ENCODE measurements around the gene ALG2. TPM values are rescaled to one million over a fixed set of nuclear protein-coding genes. Genes with fewer than 3 reads are reported as not detected.

Gene ALG2
- total RNA-seq, 2 experiments from 2014 or later, result 18.1 to 19.9 TPM

DNA sequence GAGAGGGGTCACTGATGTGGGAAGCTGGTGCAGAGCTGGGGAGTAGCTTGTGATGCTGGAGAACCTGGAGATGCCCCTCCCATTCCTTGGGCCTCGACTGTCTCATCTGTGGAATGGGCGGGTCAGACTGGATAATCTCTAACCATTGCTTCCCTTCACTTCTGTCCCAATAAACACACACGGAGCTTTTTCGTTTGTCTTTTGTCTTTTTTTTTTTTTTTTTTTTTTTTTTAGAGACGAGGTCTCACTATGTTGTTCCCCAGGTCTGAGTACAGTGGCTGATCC lies 36.5 kb downstream of the ALG2 start:
- CTCF ChIA-PET, result interaction anchor here (0.6 to 1.0 kb wide), 2 partner anchors 8 to 1118 kb away, joined by 3 read pairs; no protein-coding TSS in a partner anchor
- ATAC-seq (ENCODE audit: poor library complexity) (no peak), DNase-seq (no peak)
- H3K27ac Mint-ChIP-seq, result no peak overlapping the region
- TF ChIP-seq, protein P1, sequence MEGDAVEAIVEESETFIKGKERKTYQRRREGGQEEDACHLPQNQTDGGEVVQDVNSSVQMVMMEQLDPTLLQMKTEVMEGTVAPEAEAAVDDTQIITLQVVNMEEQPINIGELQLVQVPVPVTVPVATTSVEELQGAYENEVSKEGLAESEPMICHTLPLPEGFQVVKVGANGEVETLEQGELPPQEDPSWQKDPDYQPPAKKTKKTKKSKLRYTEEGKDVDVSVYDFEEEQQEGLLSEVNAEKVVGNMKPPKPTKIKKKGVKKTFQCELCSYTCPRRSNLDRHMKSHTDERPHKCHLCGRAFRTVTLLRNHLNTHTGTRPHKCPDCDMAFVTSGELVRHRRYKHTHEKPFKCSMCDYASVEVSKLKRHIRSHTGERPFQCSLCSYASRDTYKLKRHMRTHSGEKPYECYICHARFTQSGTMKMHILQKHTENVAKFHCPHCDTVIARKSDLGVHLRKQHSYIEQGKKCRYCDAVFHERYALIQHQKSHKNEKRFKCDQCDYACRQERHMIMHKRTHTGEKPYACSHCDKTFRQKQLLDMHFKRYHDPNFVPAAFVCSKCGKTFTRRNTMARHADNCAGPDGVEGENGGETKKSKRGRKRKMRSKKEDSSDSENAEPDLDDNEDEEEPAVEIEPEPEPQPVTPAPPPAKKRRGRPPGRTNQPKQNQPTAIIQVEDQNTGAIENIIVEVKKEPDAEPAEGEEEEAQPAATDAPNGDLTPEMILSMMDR (IDR thresholded peaks at IDR 0.05), result no peak
- intact Hi-C loops (cut with DNase I, micrococcal nuclease), result loop anchor here (5.0 to 10.0 kb wide), 6 partner anchors 37 to 1410 kb away; partner anchors contain the start of genes ALG2 (in 1 of the 2) and SEC61B (in 1 of the 2)
- H3K9me3 Mint-ChIP-seq, result no peaks in the 10 kb centered on the region
- peaks cover 8% of the 10 kb centered on the region for H3K27me3 Mint-ChIP-seq
- no peak overlapping the region for H3K4me3 ChIP-seq (ENCODE audit: low read length)
- H3K4me1 Mint-ChIP-seq (ENCODE audit: low read depth), result peaks cover 18% of the 10 kb centered on the region
- H3K9me3 ChIP-seq (ENCODE audit: control insufficient read depth in 1 of 2, insufficient read depth in 1 of 2, low read length in 2 of 2), result no peaks in the 10 kb centered on the region
- H3K36me3 Mint-ChIP-seq (ENCODE audit: low read depth), result no peaks in the 10 kb centered on the region
- H3K4me1 ChIP-seq (ENCODE audit: insufficient read depth, low read length), result peaks cover 12% of the 10 kb centered on the region
- no peaks in the 10 kb centered on the region for H3K36me3 ChIP-seq (ENCODE audit: insufficient read depth, low read length)
- no peak overlapping the region for H3K27ac ChIP-seq (ENCODE audit: low read depth in 1 of 2, low read length in 2 of 2)
- POLR2A ChIA-PET, result no interaction called here
- no peaks in the 10 kb centered on the region for H3K27me3 ChIP-seq (ENCODE audit: control insufficient read depth in 1 of 2, insufficient read depth in 2 of 2, low read length in 2 of 2)
- H3K4me3 Mint-ChIP-seq, result no peak overlapping the region

DNA sequence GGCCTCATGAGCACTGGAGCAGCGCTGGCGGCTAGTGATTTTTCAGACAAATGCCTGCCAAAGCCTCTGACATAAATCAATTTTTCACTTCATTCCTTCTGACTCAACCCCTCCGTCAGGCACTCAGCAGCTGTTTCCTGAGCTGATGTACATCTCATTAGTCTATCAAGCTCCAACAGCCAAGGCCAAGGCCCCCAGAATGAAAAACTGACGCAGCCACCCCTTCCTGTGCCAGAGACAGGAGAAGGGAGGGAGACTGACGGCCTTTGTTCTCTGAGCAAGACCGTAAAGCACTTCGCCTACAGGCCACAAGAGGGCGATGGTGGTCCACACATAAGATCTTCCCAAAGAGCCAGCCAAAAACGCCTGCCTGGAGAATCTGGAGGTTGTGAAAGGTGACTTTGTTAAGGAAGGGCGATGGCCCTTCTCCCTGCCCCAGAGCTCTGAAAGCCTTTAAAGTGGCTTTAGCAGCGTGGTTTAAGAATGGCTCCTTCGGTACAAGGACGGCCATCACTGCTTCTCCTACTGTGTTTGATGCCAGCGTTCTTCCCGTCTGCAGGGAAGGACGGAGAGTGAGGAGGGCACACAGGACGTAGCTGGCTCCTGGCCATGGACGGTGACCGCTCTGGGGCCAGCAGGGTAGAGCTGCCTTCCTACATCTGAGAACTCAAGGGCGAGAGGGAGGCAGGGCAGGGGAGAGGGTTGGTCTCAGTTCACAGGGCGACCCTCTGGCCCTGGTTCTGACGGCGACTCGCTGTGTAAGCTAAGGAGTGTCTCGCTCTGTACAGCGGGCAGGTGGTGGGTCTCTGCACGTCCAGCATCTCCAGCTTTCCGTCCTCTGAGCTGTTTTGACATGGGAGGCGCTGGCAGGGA lies 37.0 kb downstream of the ALG2 start:
- H3K27me3 Mint-ChIP-seq, result peaks cover 6% of the 10 kb centered on the region
- intact Hi-C loops (cut with DNase I, micrococcal nuclease), result loop anchor here (1.0 to 10.0 kb wide), 8 partner anchors 19 to 1410 kb away; partner anchors contain the start of genes ALG2 (in 1 of the 2) and SEC61B (in 1 of the 2)
- no peaks in the 10 kb centered on the region for H3K36me3 Mint-ChIP-seq (ENCODE audit: low read depth)
- Histone ChIP-seq H3K4me3 (ENCODE audit: low read length) (peak overlapping the region; percentile 29), H3K27ac (ENCODE audit: low read depth in 1 of 2, low read length in 2 of 2) (no peak overlapping the region), H3K4me1 (ENCODE audit: insufficient read depth, low read length) (peaks cover 12% of the 10 kb centered on the region), H3K9me3 (ENCODE audit: control insufficient read depth in 1 of 2, insufficient read depth in 1 of 2, low read length in 2 of 2) (no peaks in the 10 kb centered on the region), H3K36me3 (ENCODE audit: insufficient read depth, low read length) (no peaks in the 10 kb centered on the region), H3K27me3 (ENCODE audit: control insufficient read depth in 1 of 2, insufficient read depth in 2 of 2, low read length in 2 of 2) (no peaks in the 10 kb centered on the region)
- peak; percentile 93 for ATAC-seq (ENCODE audit: poor library complexity)
- TF ChIP-seq, protein P1 (IDR thresholded peaks at IDR 0.05), result peak; percentile 97
- peak; percentile 56 to 87 (median 66) for DNase-seq
- no peak overlapping the region for H3K4me3 Mint-ChIP-seq
- no peaks in the 10 kb centered on the region for H3K9me3 Mint-ChIP-seq
- H3K27ac Mint-ChIP-seq, result no peak overlapping the region
- peaks cover 18% of the 10 kb centered on the region for H3K4me1 Mint-ChIP-seq (ENCODE audit: low read depth)
- CTCF ChIA-PET, result interaction anchor here (0.6 to 1.0 kb wide), 3 partner anchors 9 to 1118 kb away, joined by 3 read pairs; no protein-coding TSS in a partner anchor
- POLR2A ChIA-PET, result interaction anchor here (0.6 kb wide), 1 partner anchor 37 kb away, joined by 3 read pairs; the partner anchor contains the start of genes ALG2 and SEC61B

DNA sequence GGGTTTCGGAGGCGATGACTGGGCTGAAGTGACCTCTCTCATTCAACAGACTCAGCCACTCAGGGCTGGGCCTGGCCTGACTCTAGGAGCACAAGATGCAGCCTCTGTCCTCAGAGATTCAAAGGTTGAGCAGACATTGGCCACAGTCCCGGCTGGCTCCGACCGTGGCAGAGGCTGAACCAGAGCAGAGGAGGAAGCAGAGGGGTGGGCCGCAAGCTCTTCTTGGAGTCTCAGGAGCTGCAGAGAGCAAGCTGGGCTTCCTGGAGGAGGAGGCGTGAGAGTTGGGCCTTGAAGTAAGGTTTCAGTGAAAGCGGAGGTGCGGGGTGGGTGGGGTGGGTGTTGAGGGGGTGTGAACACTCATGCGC lies 37.6 kb downstream of the ALG2 start:
- Histone ChIP-seq H3K4me1 (ENCODE audit: insufficient read depth, low read length) (peaks cover 12% of the 10 kb centered on the region), H3K4me3 (ENCODE audit: low read length) (no peak overlapping the region), H3K27ac (ENCODE audit: low read depth in 1 of 2, low read length in 2 of 2) (no peak overlapping the region), H3K27me3 (ENCODE audit: control insufficient read depth in 1 of 2, insufficient read depth in 2 of 2, low read length in 2 of 2) (no peaks in the 10 kb centered on the region), H3K36me3 (ENCODE audit: insufficient read depth, low read length) (no peaks in the 10 kb centered on the region), H3K9me3 (ENCODE audit: control insufficient read depth in 1 of 2, insufficient read depth in 1 of 2, low read length in 2 of 2) (no peaks in the 10 kb centered on the region)
- intact Hi-C loops (cut with DNase I, micrococcal nuclease), result loop anchor here (1.0 to 10.0 kb wide), 7 partner anchors 19 to 1411 kb away; no protein-coding TSS in a partner anchor
- peaks cover 18% of the 10 kb centered on the region for H3K4me1 Mint-ChIP-seq (ENCODE audit: low read depth)
- no peaks in the 10 kb centered on the region for H3K36me3 Mint-ChIP-seq (ENCODE audit: low read depth)
- H3K4me3 Mint-ChIP-seq, result no peak overlapping the region
- ATAC-seq (ENCODE audit: poor library complexity), result no peak
- ChIA-PET CTCF (interaction anchor here (0.7 kb wide), 1 partner anchor 14 kb away, joined by 3 read pairs; no protein-coding TSS in a partner anchor), POLR2A (interaction anchor here (0.6 kb wide), 1 partner anchor 38 kb away, joined by 3 read pairs; the partner anchor contains the start of genes ALG2 and SEC61B)
- H3K27ac Mint-ChIP-seq, result no peak overlapping the region
- DNase-seq, result no peak
- H3K27me3 Mint-ChIP-seq, result peaks cover under 1% of the 10 kb centered on the region
- TF ChIP-seq, protein P1 (IDR thresholded peaks at IDR 0.05), result no peak
- no peaks in the 10 kb centered on the region for H3K9me3 Mint-ChIP-seq

All from CD4-positive, alpha-beta T cell (primary cell).